GM18499 (cell line): Measurements from ENCODE around the gene GLIS1.

Experiments used
- ATAC-seq: cut with Tn5 transposase; IDR thresholded peaks from one replicate; pipeline ENCODE4 v1.9.1; 2021; ENCODE audit warnings: moderate number of reproducible peaks; ENCODE audit not compliant: insufficient read depth, unreplicated experiment

GLIS1 gene

DNA sequence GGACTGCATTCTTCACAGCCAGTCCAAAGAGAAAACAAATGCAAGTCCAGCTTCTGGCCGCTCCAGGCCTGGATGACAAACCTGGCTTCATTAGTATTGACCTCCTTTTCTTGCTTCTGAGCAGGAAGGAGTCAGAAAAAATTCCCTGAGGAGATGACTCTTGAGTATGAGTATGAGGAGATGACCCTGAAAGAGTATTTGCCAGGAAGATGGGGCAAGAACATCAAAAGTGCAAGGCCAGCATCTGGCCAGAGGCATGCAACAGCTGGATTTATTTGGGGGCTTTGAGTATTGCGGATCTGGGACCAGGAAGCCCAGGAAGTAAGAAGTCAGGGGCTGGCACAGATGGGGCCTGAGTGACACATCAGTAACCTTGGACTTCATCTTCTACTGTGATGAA lies 113.9 kb downstream of the GLIS1 start:
- no peak for ATAC-seq

DNA sequence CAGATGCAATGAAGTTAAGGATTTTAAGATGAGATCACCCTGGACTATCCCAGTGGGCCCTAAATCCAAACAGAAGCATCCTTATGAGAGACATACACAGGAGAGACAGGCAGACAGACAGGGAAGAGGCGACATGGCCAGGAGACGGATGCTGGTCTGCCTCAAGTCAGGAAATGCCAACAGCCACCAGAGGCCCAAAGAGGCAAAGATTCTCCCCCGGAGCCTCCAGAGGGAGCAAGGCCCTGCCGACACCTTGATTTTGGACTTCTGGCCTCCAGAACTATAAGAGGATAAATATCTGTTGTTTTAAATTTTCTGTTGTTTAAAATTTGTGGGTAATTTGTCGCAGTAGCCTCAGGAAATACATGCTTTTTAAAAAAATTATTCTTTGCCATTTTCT lies 116.4 kb downstream of the GLIS1 start:
- no peak for ATAC-seq

DNA sequence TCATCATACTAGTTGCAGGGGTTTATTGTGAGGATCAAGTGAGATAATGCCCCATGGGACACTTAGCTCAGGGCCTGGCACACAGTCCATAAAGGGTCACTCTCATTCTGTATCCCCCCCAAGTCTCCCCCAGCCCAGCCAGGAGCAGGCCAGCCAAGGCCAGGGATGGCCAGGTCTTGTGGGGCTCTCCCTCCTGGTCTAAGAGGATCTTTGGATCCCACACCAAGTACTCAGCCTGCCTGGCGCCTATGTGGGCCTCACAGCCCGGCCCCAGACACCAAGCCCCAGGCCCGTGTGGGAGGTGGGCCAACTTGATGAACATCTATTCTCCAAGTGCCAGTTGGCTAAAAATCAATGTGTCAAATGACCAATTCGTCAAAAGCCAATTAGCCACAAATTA lies 117.8 kb downstream of the GLIS1 start:
- no peak for ATAC-seq

DNA sequence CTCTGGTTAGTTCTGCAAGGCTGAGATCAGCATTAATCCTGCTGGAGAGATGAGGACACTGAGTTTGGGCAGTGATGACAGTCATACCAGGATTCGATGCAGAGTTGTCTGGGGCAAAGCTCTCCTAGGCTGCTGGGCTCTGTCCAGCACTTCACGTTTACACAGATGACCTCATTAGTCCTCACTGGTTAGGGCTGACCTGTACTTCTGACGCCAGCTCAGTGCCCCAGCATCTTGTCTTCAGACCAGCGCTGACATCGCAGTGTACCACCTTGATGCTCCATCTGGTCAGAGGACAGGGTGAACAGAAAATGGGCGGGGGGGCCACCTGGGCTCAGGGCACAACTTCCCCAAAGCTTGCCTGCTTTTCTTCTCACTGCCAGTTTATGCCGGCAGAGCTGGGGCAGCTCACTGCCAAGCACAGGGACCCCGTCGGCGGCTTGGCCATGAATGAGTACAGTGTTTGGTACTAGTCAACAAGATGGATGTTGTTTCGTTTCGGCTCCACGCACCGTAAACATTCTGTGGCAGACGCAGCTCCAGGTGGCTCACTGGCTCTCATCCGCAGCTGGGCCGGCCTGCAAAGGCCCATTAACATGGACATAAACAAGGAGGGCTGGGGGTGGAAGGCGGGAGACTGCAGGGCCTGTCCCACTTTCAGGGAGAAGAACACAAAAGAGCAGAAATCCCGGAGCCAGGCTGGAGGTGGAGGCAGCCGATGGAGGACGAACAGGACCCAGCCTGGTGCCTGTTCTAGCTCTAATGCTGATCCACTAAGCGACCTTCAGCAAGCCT lies 118.7 kb downstream of the GLIS1 start:
- ATAC-seq = no peak

DNA sequence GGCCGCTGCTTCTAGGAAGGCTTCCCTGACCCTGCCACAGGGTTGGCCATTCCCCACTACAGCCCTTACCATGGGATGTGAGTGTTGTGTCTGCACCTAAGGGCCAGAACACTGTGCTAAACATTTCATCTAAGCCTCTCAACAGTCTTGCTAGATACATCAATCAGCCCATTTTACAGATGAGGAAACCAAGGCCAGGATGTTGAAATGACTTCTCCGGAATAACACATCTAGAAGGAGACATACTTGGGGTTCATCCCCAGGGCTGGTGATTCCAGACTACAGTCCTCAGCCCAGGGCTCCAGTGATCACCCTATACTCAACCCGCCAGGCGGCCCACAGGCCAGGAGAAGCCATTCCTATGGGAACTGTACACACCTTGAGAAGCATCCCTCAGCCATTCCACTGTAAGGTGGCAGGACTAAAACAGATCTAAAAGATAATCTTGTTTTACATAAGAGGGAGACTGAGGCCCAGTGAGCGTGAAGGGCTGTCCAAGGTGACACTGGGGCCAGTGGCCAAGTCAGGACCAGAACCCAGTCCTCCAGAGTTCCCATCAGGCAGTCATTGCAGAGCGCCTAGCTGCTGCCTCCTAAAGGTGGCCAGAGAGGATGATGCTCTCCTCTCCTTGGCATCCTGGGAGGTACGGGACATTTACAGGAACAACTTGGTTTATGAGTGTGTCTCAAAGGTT lies 119.5 kb downstream of the GLIS1 start:
- no peak for ATAC-seq

DNA sequence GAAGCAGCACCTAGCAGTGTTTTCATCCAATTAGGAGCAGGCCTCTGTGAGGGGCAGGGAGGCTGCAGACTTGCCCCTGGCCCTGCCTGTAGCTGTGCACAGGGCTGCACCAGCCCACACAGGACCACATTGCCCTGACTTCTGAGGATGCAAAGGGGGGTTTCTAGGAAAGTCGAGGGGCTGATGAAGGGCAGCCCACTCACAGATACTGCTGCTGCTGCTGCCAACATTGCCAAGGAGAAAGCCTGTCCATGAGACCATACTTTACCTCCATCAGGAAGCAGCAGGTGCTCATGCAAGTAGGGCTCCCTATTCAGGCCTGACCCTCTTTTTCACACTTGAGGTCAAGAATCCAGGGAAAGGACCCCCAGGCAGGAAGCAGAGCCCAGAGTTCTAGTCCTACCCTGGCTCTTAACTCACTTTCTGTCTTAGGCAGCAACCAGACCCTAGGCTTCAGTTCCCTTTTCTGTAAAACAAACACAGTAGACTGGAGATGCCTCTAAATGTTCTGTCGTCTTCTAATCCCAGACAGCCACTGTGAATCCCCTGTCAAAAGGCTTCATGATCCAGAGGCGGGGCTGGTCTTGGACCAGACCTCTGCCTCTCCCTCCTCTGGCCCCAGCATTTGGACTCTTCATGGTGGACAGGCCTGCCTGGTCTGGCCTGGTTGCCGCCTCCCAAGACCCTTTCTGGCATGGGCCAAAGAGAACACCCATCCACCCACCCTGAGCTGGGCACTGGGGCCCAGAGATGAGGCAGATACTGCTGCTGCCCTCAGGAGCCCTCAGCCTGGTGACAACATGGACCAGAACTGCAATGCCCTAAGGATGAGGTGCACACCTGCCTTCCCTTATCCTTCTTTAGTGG lies 120.2 kb downstream of the GLIS1 start:
- no peak for ATAC-seq

DNA sequence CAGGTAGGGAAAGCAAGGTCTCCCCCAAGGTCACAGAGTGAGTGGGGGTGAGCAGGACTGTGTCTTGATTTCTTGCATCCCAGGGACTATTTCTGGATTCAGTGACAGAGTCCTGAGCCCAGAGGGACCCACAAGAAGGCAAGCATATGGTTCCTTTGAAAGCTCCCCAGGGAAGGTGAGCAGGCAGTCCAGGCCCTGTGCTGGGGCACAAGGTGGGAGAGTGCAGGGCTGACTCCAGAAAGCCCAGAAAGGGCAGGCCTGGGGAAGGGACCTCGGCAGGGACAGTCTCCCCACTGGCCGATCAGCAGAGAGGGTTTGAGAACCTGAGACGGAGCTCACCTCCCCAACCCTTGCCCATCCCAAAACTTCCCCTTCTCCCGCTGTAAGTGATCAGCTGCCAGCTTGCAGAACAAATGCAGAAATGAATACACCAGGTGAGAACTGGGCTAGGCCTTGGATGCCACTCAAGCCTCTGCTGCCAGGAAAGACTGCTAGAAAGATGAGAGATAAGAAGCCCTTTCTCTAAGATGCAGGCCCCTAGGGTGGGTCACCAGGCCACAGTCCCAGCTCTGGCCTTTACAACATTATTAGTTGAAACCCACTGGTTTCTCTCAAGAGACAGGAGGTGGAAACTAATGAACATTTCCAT lies 121.0 kb downstream of the GLIS1 start:
- ATAC-seq = no peak

DNA sequence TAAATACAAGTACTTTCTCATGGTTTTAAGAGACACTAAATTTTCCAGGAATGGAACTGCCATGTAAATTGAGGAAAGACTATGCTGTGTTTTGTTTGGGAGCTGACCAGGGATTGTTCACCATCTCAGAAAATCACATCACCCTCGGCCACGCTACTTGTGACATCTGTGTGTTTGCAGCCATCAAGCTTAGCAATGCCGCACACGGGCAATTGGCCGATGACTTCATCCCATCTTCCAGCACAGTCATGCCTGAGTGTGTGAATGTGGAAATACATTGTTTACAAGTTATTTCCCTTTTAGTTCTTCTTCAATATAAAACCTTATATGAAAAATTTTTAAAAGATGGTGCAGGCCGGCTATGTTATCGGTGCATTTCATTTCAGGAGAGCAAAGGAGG lies 121.6 kb downstream of the GLIS1 start:
- no peak for ATAC-seq

DNA sequence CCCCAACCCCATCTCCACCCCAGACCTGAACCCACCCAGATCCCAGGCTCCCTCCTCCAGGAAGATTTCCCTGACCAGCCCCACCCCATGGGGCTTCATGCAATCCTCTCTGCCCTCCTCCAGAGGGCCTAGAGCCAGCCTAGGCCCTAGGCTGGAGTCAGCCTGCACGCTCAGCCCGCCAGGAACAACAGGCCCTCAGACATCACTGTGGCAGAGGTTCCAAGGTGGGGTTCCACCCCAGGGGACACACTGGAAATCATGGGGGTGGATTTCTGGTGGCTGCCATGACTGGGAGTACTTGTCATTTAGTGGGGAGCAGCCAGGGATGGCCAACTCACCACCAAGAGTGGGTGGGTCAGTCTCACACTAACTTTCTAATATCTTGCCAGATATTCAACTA lies 122.0 kb downstream of the GLIS1 start:
- ATAC-seq = no peak

DNA sequence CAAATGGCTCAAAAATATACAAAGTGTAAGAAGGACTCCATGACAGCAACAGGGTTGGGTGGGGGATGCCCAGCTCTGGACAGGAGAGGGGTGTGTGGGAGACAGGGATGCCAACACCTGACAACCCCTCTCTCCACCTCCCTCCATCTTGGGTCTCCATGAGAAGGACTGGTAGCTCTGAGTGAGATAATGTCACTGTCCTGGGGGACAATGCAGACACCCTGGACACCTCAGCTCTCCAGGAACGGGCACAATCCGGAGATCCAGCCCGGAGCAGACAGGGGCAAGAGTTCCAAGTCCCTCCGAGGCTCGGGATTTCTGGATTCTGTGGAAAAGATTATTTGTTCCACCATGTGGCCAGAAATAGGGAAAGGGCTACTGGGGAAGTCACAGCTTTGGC lies 122.5 kb downstream of the GLIS1 start:
- ATAC-seq = no peak

DNA sequence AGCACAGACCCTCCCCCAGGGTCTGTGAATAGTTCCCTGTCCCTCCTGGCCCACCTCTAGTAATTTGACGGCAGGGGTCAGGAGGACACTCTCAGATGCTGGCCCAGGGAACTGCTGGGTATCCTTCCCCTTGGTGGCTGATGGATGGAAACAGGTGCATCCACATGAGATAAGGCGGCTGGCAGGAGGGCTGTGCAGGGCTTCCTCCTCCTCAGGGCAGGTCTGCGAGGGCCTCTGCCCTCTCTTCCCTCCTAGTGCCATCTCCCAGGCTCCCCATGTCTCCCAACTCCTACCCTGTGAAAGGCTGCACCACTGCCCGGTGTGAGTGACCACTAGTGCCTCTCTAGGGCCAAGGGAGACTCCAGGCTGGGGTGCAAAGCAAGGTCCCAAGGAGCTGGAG lies 123.9 kb downstream of the GLIS1 start:
- ATAC-seq = no peak

DNA sequence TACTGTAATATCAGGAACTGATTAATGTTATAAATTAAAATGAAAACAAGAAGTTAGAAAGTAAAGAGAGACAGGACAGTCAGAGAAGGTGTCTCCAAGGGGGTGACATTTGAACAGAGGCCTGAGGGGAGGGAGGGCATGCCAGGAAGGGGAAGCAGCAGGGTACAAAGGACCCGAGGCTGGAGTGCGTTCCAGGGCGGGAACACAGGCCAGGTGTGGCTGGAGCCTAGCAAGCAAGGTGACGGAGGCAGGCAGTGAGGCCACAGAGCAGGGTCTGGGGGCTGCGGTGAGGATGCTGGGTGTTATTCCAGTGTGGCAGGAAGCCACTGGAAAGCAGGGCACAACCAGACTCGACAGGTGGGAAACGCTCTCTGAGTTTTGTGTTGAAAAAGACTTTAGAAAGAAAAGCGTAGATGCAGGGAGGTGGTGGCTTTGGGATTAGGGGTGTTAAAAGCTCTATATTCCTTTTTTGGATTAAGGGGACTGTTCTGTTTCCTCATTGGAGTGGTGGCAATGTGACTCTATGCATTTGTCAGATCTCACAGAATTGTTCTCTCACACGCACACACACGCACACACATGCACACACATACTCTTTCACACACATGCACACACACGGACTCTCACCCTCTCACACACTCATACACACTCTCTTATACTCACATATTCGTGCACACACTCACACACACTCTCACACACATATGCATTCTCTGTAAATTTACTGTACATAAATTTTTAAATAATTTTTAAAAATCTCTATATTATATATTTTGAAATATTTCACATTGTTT lies 124.5 kb downstream of the GLIS1 start:
- ATAC-seq = no peak

DNA sequence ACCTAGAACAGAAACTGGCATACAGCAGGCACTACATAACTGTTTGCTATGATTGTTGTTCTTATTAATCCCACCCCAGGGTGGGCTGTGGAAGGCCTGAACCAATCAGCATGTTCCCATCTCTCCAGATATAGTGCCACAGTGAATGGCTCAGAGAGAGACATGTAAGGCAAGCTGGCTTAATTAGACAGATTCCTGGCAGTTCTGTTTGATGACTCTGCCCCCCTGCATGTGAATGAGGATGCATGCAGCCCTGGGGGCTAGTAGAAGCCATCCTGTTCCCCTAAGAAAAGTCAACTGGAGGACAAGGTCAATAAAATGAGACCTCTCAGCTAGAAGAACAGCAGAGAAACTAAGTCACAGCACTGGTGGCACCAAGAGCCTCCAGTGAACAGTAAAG lies 130.3 kb downstream of the GLIS1 start:
- ATAC-seq = no peak

DNA sequence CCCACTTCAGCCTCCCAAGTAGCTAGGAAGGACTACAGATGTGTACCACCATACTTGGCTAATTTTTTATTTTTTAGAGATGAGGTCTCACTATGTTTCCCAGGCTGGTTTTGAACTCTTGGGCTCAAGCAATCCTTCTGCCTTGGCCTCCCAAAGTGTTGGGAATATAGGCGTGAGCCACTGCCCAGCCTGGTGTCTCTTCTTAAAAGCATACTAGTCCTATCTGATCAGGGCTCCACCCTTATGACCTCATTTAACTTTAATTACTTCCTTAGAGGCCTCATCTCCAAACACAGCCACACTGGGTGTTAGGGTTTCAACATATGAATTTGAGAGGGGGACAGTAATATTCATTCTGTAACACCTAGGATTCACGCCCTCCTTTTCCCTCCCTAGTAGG lies 130.9 kb downstream of the GLIS1 start:
- no peak for ATAC-seq

DNA sequence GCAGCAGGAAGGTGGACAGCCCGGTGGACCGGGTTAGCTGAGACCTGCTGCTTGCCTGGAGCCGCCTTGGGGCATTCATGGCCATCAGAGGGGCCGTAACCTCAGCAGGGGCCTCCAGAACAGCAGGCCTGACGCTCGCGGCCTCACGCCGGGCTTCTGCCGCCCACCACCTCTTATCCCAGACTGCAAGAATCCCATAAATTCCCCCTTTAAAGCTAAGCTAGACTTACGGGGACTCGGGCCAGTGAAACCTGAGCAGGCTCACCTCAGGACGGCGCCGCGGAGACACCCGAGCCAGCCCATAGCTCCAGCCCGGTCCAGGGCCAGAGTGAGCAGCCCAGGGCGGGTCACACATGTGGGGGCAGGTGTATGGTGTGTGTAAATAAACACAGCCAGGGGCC lies 132.3 kb downstream of the GLIS1 start:
- ATAC-seq = no peak

DNA sequence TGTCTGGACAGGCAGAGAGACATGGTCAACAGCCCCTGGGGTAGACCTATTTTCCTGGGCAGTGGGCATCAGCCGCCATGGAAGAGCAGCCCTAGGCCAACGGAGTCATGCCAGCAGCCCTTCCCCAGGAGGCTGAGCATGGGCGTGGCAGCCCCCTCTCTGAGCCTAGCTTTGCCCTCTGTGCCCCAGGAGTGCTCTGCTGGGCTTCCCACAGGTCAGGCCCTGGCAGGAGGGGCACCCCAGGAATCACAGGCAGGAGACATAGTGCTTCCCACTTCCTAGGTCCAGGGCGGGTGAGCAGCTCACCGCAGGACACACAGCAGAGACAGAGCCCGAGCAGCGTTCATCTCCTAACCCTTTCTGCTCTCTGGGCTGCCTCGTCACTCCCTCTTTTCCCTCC lies 132.8 kb downstream of the GLIS1 start:
- no peak for ATAC-seq

DNA sequence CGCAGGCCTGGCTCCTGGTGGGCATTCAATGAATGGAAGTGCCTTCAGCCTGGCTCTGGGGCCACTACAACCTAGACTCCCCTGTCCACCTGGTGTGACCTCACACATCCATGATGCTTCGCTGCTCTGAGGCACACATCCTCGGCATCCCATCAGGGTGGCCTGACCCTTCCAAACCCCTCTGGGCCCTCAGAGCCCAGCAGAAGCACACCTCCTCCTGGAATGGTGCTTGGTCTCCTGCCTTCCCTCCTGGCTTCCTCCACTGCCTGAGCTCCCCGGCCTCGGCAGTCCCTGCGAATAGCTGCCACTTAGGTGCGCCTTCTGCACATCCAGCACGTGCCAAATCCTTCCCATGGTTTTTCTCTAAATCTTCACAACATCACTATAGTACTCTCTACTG lies 133.8 kb downstream of the GLIS1 start:
- no peak for ATAC-seq

DNA sequence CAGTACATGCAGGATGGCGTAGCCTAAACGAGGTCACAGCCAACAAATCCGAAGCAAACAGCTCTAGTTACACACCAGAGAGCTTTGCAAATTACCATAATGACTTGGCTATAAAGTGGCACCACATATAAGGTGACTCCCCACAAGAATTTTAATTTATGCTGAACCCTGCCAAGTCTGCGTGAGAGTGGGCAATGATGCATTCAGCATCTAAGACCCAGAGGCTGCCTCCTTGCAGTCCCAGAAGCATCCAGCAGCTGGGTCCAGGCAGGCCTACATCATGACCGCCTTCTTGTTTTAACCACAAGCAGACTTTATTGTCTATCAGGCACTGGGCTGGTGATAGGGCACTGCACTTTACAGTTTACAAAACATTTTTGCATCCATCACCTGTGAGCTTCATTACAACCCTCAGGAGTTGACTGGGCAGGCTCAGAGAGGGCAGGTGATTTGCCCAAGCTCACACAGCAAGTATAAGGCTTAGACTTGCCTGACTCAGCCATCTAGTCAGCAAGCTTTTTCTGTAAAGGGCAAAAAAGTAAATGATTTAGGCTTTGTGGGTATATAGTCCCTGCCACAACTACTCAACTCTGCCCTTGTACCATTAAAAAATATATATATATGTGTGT lies 134.6 kb downstream of the GLIS1 start:
- ATAC-seq = no peak

DNA sequence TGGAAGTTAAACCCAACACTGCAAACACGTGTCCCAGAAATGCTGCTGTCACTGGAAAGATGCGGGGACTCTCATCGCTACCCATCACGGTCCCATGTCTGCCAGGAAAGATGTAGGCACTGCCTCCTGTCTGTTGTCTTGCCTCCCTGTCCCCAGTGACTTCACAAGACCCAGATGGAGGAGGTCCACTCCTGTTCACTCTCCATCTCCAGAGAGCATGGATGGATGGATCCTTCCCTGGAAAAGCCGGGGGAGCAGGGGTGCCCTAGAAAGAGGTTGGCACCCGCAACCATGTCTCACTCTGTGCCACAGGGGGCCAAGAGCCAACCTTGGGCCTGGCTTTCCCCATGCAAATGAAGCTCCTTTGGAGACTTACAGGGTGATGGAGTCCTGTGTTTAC lies 135.5 kb downstream of the GLIS1 start:
- no peak for ATAC-seq
